Esophagus squamous epithelium (tissue), 5 donors: Measurements from ENCODE around the gene PCNX4. TPM values are rescaled to one million over a fixed set of nuclear protein-coding genes. Genes with fewer than 3 reads are reported as not detected.
"Not testable (repeated sequence)": the region's sequence is repeated elsewhere in the genome, so short reads cannot be mapped to it uniquely, and the experiment has no call there.

Experiments
- DNase-seq: peaks from one replicate; lab custom pipeline; 2025; lab: John Stamatoyannopoulos, UW
- H3K27ac ChIP-seq, 4 donors: fragments of 200-600 bp; sonication (generic); one replicate each; pipeline ENCODE4 v1.5.1; 2016 to 2019; ENCODE audit warnings: mild to moderate bottlenecking in 1 of 4
- H3K27me3 ChIP-seq, 4 donors: fragments of 200-600 bp; sonication (generic); 1 replicate in 3 of 4; 2 replicates in 1 of 4; pipeline versions ENCODE4 v1.5.1 to v1.6.0; 2017 to 2021; ENCODE audit warnings: antibody characterized with exemption in 1 of 4
- H3K36me3 ChIP-seq, 3 donors: fragments of 200-600 bp; sonication (generic); one replicate each; pipeline ENCODE4 v1.5.1; 2016 to 2019
- H3K4me1 ChIP-seq, 3 donors: fragments of 200-600 bp; sonication (generic); one replicate each; pipeline ENCODE4 v1.5.1; 2017 to 2019
- H3K4me3 ChIP-seq, 4 donors: fragments of 200-600 bp; sonication (generic); 1 replicate in 3 of 4; 2 replicates in 1 of 4; pipeline ENCODE4 v1.5.1; 2016 to 2019; ENCODE audit warnings: mild to moderate bottlenecking in 2 of 4, moderate library complexity in 1 of 4
- H3K9me3 ChIP-seq, 3 donors: fragments of 200-600 bp; sonication (generic); one replicate each; pipeline ENCODE4 v1.5.1; 2016 to 2019
- POLR2A ChIP-seq, 4 donors: fragments of 450-650 bp; IDR thresholded peaks; one replicate each; pipeline ENCODE4 v1.6.1; 2017; ENCODE audit warnings: antibody characterized with exemption in 4 of 4, mild to moderate bottlenecking in 4 of 4, moderate library complexity in 3 of 4
- WGBS, 2 donors: methylation state at CpG; one replicate each; pipeline ENCODE4 v1.1.5; 2018; 5-methylcytosine and 5-hydroxymethylcytosine counted together
- intact Hi-C: fragments of 100-400 bp; cut with DNase I; formaldehyde crosslinking; loops from one replicate; pipeline ENCODE4 v1.15.0; 2022
- total RNA-seq, 4 donors: library from RNA; depleted of rRNA; stranded (reverse); fragments of >200 nt; gene quantifications; one replicate each; pipeline ENCODE4 v1.1.0, GENCODE V29; 2016
- TF ChIP-seq, protein P1 (sequence below), 6 experiments: fragments of 450-650 bp in 4 of 6; fragments of 200-600 bp in 2 of 6; sonication (generic) in 2 of 6; IDR thresholded peaks; one replicate each; pipeline ENCODE4 v1.5.1; 2016 to 2019; ENCODE audit warnings: antibody characterized with exemption in 6 of 6, mild to moderate bottlenecking in 4 of 6, moderate library complexity in 4 of 6
- donor health status: DM: yes; HTN: yes; CAD: no.

PCNX4 gene
- 10 to 100 TPM in 3 of 4 donors, 1 to 10 TPM in 1; 9.4 to 31.1 (median 18.7) TPM for total RNA-seq

DNA sequence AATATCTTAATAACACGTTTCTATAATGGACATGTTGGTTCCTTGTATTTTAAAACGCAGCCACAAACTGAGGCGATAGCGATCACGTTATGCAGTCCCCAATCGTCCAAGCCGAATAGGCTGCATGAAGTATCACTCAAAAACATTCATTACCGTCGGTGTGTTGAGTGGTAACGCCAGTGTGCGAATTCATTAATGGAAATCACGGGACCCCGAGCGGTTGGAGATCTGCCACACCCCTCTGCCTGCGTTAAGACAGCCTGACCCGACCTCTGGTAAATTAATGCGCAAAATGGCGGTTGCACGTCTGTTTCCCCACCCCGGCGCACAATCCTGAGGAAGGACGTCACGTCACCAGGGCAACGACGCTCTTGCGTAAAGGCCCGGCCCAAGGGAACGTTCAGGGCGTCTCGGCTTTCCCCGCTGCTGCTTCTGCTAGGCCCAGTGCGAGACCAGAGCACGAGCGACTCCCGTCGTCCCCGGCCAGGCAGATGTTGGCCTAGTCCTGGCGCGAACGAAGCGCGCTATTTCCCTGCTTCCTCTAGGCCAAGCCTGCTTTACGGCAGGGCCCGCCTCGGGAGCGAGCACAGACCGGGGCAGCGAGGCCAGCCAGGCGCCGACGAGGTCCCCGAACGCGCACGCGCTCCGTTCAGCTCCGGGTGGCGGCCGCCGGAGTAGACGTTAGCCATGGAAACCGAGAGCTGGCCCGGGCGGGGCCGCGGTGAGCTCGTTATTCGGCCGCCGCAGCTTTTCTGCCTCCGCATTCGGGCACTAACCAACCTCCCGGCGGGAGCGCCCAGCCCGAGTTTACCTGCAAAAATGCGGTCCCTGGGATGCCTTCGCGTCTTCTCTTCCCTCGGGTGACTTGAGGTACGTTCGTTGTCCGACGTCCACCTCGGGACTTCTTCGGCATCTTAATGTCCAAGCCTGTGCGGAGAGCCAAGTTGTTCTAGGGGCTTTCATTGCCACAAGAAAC lies at the start of gene PCNX4:
Gene PCNX4, plus strand, starts transcription at position 374 of the 976 bp plus-strand sequence. CDS start 15,716 bp downstream, outside the sequence.
- 0 to 1% methylated on average over 34 to 37 of the region's 88 CpGs for WGBS, 2 donors
- Histone ChIP-seq H3K27ac (peak within 1 kb of the TSS; percentile 94 to 99 (median 98)), H3K27me3 (no peaks in the 10 kb centered on the region), H3K36me3 (no peaks in the 10 kb centered on the region), H3K4me1 (peaks cover 0 to 48% (median 12%) of the 10 kb centered on the region in 3 donors), H3K9me3 (no peaks in the 10 kb centered on the region), H3K4me3 (peak within 1 kb of the TSS; percentile 57 to 92 (median 81))
- intact Hi-C loops: loop anchor here (10.0 kb wide), 2 partner anchors 73 to 153 kb away; partner anchors contain the start of genes DHRS7 and PPM1A
- TF ChIP-seq, protein P1, sequence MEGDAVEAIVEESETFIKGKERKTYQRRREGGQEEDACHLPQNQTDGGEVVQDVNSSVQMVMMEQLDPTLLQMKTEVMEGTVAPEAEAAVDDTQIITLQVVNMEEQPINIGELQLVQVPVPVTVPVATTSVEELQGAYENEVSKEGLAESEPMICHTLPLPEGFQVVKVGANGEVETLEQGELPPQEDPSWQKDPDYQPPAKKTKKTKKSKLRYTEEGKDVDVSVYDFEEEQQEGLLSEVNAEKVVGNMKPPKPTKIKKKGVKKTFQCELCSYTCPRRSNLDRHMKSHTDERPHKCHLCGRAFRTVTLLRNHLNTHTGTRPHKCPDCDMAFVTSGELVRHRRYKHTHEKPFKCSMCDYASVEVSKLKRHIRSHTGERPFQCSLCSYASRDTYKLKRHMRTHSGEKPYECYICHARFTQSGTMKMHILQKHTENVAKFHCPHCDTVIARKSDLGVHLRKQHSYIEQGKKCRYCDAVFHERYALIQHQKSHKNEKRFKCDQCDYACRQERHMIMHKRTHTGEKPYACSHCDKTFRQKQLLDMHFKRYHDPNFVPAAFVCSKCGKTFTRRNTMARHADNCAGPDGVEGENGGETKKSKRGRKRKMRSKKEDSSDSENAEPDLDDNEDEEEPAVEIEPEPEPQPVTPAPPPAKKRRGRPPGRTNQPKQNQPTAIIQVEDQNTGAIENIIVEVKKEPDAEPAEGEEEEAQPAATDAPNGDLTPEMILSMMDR (IDR thresholded peaks at IDR 0.05): no peak
- peak in 3 of 4 donors; percentile 65 to 96 (median 73) for TF ChIP-seq POLR2A (IDR thresholded peaks at IDR 0.05)
- peak; percentile 88 for DNase-seq

DNA sequence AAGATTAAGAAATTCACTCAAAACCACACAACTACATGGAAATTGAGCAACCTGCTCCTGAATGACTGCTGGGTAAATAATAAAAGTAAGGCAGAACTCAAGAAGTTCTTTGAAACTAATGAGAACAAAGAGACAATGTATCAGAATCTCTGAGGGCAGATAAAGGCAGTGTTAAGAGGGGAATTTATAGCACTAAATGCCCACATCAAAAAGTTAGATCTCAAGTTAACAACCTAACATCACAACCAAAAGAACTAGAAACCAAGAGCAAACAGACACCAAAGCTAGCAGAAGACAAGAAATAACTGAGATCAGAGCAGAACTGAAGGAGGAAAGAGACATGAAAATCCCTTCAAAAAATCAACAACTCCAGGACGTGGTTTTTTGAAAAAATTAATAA lies 43.7 kb upstream of the PCNX4 start:
- intact Hi-C loops, H3K27me3 ChIP-seq, H3K4me1 ChIP-seq, H3K4me3 ChIP-seq, H3K9me3 ChIP-seq, H3K36me3 ChIP-seq, H3K27ac ChIP-seq, DNase-seq: not testable (repeated sequence)
- WGBS, 2 donors: 13 to 24% methylated on average over 1 of the region's 1 CpG

DNA sequence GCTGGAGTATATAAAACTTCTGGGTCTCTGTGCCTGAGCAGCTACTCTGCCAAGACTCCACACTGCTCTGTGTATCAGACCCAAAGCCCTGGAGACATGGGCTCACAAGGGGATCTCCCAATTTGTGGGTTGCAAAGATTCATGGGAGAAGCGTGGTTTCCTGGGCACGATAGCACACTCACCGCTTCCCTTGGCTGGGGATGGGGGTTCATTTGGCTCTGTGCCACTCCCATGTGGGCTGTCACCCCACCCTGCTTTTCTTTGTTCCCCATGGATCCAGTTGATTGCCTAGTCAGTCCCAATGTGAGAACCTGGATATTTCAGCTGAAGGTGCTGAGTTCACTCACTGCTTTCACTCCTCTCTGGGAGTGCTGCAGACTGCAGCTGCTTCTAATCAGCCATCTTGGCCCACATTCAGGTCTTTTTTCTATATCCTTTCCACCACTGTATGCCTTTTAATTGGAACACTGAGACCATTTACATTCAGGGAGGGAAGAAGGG lies 40.0 kb upstream of the PCNX4 start:
- Histone ChIP-seq H3K4me3 (no peak overlapping the region), H3K9me3 (no peaks in the 10 kb centered on the region), H3K4me1 (no peaks in the 10 kb centered on the region), H3K27me3 (no peaks in the 10 kb centered on the region), H3K27ac (no peak overlapping the region), H3K36me3 (no peaks in the 10 kb centered on the region)
- no peak for DNase-seq
- intact Hi-C loops: no loop called here
- 19 to 62% methylated on average over 3 of the region's 3 CpGs for WGBS, 2 donors
- TF ChIP-seq POLR2A (IDR thresholded peaks at IDR 0.05): no peak
- TF ChIP-seq, protein P1 (IDR thresholded peaks at IDR 0.05): no peak

DNA sequence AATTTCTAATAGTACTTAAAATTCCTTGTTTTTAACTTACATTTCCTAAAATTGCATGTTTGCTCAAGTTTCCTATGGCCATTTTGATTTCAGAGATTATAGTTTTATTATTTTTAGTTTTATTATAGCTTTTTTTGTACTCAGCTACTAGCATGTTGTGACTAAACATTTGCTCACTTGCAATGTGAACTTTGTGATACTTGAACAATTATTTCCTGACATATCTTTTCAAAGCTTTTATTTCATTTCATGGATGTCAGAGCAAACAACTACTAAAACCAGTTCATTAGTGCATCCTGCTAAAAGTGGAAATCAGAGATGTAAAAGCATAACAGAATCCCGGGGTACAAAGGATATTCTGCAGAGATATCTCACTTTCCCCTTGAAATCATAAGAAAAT lies 33.6 kb upstream of the PCNX4 start:
- WGBS, 2 donors: 68 to 71% methylated on average over 1 of the region's 1 CpG
- TF ChIP-seq, protein P1 (IDR thresholded peaks at IDR 0.05): no peak
- TF ChIP-seq POLR2A (IDR thresholded peaks at IDR 0.05): no peak
- Histone ChIP-seq H3K27ac (no peak overlapping the region), H3K36me3 (no peaks in the 10 kb centered on the region), H3K27me3 (no peaks in the 10 kb centered on the region), H3K4me1 (no peaks in the 10 kb centered on the region), H3K4me3 (no peak overlapping the region), H3K9me3 (no peaks in the 10 kb centered on the region)
- DNase-seq: no peak
- intact Hi-C loops: no loop called here

DNA sequence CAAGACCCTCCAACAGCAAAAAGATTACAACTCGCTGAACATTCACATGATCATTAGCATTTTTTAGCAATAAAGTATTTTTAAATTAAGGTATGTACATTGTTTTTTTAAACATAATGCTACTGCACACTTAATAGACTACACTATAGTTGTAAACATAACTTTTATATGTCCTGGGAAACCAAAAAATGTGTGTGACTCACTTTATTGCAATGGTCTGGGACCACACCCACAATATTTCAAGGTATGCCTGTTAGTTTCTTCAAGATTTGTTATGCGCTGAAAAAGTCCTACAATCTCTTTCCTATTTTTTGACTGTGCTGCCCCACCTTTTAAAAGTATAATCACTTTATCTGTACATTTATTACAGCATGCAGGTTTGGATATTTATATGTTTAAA lies 30.4 kb upstream of the PCNX4 start:
- intact Hi-C loops: loop anchor here (5.0 kb wide), 1 partner anchor 126 kb away; no protein-coding TSS in a partner anchor
- Histone ChIP-seq H3K4me1 (no peaks in the 10 kb centered on the region), H3K9me3 (no peaks in the 10 kb centered on the region), H3K27me3 (no peaks in the 10 kb centered on the region), H3K36me3 (no peaks in the 10 kb centered on the region), H3K27ac (no peak overlapping the region), H3K4me3 (no peak overlapping the region)
- no peak for DNase-seq
- 71 to 77% methylated on average over 2 of the region's 2 CpGs for WGBS, 2 donors
- TF ChIP-seq, protein P1 (IDR thresholded peaks at IDR 0.05): no peak
- TF ChIP-seq POLR2A (IDR thresholded peaks at IDR 0.05): no peak
